GDM1 (cell line): ENCODE measurements around the gene CR1L.
"Not testable (repeated sequence)": the region's sequence is repeated elsewhere in the genome, so short reads cannot be mapped to it uniquely, and the experiment has no call there.

Experiments used
- DNase-seq: peaks from one replicate; lab custom pipeline; 2025; lab: John Stamatoyannopoulos, UW

CR1L gene

GRCh38 chr1:207646171-207646570, 1.2 kb downstream of the CR1L start:
- no peak for DNase-seq

DNA sequence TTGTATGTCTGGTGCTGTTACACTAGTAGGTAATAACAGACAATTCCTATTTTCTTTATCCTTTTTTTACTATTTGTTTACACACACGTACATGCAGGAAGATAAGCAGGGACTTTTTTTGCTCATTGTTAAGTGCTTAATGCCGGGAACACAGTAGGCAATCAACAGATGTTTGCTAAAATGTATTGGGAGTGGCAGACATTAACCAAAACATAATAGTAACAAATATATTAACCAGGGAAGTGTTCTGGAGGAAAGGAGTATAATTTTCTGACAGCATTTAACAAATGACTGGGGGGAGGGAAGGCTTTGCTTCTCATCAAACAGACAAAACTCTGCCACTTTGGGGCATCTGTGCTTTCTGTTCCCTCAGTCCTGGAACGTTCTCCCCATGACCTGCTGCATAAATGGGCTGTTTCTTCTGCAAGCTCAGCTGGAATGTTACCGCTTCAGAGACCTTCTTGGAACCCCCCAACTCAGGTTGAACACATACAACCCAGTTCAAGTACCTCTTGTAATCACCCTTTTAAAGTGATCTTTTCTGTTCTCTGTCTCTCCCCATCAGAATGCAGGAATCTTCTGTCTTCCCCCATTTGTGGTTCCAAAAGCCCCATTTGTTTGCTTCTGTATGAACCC, 2.1 kb downstream of the CR1L start:
- DNase-seq, result no peak

DNA sequence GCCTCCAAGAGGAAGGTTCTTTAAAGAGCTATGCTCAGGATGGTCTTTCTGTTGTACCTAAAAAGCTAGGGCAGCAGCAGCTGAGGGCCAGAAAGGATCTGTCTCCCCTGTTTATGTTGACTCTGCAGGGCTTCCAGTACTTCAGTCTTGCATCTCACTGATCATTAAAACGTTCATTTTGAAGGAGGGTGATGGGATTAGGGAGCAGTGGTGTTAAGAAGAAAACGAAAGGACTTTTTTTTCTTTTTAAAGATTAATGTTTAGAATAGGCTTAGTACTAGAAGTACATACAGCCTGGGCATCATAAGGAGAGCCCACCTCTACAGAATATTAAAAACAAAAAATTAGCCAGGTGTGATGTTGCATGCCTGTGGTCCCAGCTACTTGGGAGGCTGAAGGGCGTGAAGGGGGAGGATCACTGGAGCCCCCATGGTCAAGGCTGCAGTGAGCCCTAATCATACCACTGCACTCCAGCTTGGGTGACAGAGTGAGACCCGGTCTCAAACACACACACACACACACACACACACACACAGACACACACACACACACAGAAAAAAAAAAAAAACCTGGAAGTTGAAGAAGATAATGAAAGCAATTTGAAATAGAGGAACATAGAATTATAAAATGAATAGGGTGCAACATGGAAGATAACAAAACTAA, 2.9 kb downstream of the CR1L start:
- DNase-seq, result no peak

DNA sequence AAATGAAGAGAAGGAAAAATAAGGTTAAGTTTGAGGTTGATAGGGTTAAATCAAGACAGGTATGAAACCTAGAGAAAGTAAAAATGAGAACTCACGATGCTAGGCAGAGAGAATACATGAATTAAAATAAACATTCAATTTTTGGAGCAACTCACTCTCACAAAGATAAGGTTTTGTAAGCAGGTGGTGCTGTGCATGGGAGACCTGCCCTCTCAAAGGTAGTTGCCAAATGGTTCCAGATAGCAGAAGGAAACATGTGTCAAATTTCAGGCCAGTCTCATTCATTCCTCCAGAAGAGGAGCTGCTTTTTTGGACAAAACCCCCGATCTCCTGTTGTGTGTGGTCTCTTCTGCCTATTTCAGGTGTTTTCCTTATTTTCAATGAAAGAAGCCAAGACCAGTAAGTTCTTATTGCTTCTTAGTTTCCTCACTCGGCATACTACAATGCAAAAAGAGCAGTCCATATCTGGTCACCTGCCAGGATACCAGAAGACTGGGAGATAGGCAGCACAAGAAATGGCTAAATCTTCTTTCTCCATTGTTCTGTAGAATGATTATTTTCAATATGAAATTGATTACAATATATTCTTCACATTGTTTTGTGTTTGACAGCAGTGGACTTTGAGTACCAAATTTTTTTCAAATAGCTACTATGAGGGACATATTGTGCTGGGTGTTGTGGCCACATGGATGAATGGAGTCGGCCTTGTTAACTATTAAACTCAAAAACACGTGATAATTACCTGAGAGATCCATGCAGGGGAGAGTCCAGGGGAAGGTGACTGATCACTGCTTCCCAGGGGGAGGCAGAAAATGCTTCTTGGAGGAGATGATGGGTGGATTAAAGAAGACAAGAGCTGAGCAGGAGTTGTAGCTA, 3.6 kb downstream of the CR1L start:
- DNase-seq, result no peak

- DNase-seq, result no peak
Observed at GRCh38 chr1:207649210-207649753, 4.3 kb downstream of the CR1L start.

GRCh38 chr1:207649865-207650580, 5.1 kb downstream of the CR1L start:
- no peak for DNase-seq

GRCh38 chr1:207651583-207651982, 6.7 kb downstream of the CR1L start:
- no peak for DNase-seq

DNA sequence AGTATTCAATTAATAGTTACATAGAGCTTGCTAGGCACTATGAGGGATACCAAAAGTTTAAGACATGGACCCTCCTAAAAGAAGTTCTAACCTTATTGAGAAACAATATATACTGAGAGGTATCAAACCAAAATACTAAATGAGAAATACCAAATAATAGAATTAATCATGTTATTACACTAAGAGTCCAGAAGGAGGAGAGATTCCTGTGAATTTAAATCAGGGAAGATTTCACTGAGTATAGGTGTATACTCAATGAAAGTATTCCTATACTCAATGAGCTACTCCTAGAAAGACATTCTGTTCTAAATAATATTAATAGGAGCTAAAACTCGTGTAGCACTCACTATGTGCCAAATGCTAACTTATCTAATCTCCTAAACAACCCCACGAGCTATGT, 9.4 kb downstream of the CR1L start:
- DNase-seq, result no peak

DNA sequence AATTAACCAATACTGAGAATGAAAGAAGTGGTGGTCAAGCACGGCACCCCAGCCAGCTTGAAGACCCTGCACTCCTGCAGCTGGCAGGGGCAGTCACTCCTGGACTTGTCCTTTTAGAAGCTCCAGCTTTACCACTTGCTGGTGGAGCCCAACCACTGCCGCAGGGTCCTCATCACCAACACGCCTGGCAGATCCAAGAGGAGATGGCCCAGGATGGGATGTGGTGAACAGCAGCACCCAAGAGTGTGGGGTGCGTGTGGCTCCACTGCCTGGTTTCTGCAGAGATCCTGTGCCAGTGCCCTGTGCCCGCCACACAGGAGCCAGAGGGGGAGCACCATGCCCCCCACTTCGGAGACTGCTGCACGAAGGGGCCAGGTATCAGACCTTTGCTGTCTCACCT, 13.5 kb downstream of the CR1L start:
- no peak for DNase-seq

DNA sequence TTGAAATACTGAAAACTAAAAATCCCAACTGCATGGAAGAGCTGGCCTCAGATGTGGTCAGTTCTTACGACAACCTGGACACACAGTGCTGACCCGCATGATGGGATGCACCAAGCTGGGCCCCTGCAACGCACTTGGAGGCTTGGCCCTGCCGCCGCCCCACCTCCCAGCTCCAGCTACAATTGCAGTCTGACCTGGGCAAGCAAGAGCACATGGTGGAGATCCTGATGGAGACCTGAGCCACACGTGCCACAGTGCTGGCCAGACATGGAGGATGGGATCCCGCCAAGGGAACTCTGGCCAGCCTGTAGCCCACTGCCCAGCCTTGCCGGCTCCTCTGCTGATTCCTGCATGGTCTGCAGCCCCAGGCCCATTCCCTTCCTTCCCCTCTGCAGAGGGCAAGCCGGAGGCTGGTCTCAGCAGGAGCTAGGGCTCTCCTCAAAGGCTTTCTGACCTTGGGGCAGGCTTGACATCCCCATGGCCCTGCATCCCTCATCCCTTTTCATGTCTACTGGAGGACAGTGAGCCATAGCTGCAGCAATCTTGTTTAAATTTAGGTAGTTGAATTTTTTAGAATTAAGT, 14.1 kb downstream of the CR1L start:
- DNase-seq, result no peak

GRCh38 chr1:207659545-207660153, 14.7 kb downstream of the CR1L start:
- DNase-seq, result no peak

GRCh38 chr1:207661420-207661819, 16.5 kb downstream of the CR1L start:
- not testable (repeated sequence) for DNase-seq

GRCh38 chr1:207666342-207666741, 21.4 kb downstream of the CR1L start:
- no peak for DNase-seq

DNA sequence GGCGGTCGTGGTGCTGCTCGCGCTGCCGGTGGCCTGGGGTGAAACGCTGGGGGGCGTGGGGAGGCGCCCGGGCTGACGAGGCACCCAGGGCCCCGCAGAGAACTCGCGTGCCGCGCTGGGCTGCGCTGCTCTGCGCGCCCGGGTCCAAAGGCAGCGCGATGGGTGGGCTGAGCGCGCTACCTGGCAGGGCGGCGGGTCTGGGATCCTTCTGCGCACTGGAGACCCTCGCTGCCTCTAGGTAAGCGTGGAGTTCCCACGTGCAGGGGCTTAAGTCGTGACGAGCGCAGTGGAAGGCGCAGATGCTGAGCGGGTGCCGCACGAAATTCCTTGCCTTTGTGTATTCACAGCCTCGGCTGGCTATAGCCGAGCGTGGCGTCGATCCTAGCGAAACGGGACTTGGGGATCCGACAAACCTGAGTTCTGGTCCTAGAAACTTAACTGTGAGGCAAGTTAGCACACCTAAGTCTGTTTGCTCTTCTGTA, 24.6 kb downstream of the CR1L start:
- no peak for DNase-seq

- no peak for DNase-seq
Observed at GRCh38 chr1:207670192-207670591, 25.3 kb downstream of the CR1L start.

GRCh38 chr1:207670997-207671396, 26.1 kb downstream of the CR1L start:
- DNase-seq, result no peak

DNA sequence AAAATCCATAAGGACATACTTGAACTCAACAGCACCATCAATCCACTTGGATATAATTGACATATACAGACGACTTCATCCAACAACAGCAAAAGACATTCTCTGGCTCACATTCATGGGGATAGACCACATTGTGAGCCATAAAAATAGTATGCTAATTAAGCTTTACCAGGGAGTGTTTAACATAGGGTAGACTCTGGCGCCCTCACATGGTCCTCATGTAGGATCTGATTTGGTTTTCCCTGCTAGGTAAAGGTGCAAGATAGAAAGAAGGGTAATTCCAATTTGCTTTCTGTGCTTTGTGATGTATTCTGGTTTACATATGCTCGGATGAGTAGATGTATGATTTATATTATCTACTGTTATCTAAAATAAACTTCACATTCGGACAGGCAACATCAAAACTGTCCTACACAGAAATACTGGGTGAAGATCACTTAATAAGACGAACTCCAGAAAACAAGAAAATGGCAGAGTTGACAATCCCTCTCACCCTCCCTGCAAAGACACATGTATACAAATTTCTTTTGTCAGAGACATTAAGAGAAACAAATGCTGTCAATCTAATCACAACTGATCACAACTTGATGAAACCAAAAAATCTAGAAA, 27.7 kb downstream of the CR1L start:
- DNase-seq, result peak; percentile 40

DNA sequence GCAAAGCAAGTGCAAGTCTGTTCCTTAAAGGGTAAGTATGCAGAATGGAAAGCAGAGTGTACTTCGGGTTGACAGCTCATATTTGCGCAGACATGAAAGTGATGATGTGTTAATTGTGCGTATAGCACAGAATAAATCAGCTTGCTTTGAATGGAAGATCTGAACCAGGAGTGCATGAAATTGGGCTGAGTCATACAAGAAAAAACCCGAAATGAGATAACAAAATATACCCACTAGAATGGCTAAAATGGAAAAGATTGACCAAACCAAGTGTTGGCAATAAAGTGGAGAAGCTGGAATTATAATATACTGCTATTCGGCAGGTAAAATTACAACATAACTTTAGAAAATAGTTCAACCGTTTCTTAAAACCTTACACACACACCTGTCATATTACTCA, 28.5 kb downstream of the CR1L start:
- DNase-seq, result no peak

DNA sequence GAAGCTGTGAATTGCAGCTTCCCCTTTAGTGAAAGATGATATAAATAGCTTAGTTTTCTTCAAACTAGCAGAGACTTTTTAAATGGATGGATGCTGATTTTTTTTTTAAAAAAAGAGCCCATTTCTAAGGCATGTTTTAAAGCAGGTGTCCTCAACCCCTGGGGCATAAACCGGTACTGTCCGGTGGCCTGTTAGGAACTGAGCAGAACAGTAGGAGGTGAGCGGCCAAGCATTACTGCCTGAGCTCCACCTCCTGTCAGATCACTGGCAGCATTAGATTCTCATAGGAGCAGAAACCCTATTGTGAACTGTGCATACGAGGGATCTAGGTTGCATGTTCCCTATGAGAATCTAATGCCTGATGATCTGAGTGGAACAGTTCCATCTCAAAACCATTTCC, 31.2 kb downstream of the CR1L start:
- no peak for DNase-seq

GRCh38 chr1:207680590-207681388, 35.9 kb downstream of the CR1L start:
- not testable (repeated sequence) for DNase-seq
